Hepatocyte (in vitro differentiated cells): ENCODE measurements around the gene SEMA5A. TPM values are rescaled to one million over a fixed set of nuclear protein-coding genes. Genes with fewer than 3 reads are reported as not detected.

Source experiments
- DNase-seq: peaks from one replicate; pipeline ENCODE4 v3.0.0-alpha.2; 2016; ENCODE audit warnings: low spot score
- H2AFZ ChIP-seq: fragments of 200-600 bp; sonication (generic); 2 replicates; pipeline ENCODE4 v1.6.0; 2016; ENCODE audit warnings: antibody characterized with exemption, mild to moderate bottlenecking
- H3K27ac ChIP-seq: fragments of 200-600 bp; sonication (generic); 2 replicates; pipeline ENCODE4 v1.5.1; 2016; ENCODE audit warnings: mild to moderate bottlenecking
- H3K27me3 ChIP-seq: fragments of 200-600 bp; sonication (generic); 2 replicates; pipeline ENCODE4 v1.6.1; 2016
- H3K36me3 ChIP-seq: fragments of 200-600 bp; sonication (generic); replicated peaks from 2 replicates; pipeline ENCODE4 v1.5.1; 2016; ENCODE audit warnings: low read depth; ENCODE audit not compliant: insufficient read depth
- H3K4me1 ChIP-seq: fragments of 200-600 bp; sonication (generic); 2 replicates; pipeline ENCODE4 v1.5.1; 2016; ENCODE audit warnings: mild to moderate bottlenecking, moderate library complexity; ENCODE audit not compliant: insufficient read depth
- H3K4me2 ChIP-seq: fragments of 200-600 bp; sonication (generic); 2 replicates; pipeline ENCODE4 v1.6.0; 2016
- H3K4me3 ChIP-seq: fragments of 200-600 bp; sonication (generic); 2 replicates; pipeline ENCODE4 v1.5.1; 2016; ENCODE audit warnings: mild to moderate bottlenecking
- H3K79me2 ChIP-seq: fragments of 200-600 bp; sonication (generic); 2 replicates; pipeline ENCODE4 v1.6.0; 2017; ENCODE audit warnings: mild to moderate bottlenecking
- H3K9me2 ChIP-seq: fragments of 200-600 bp; sonication (generic); replicated peaks from 2 replicates; pipeline ENCODE4 v1.6.0; 2017; ENCODE audit warnings: mild to moderate bottlenecking; ENCODE audit not compliant: insufficient read depth
- H3K9me3 ChIP-seq: fragments of 200-600 bp; sonication (generic); 2 replicates; pipeline ENCODE4 v1.5.1; 2016; ENCODE audit warnings: low read depth, mild to moderate bottlenecking
- H4K20me1 ChIP-seq: fragments of 200-600 bp; sonication (generic); 2 replicates; pipeline ENCODE4 v1.6.0; 2016; ENCODE audit warnings: mild to moderate bottlenecking; ENCODE audit not compliant: insufficient read depth, poor library complexity, severe bottlenecking
- CTCF ChIP-seq: fragments of 200-600 bp; sonication (generic); IDR thresholded peaks from 2 replicates; pipeline ENCODE4 v1.5.1; 2016; ENCODE audit warnings: antibody characterized with exemption, mild to moderate bottlenecking; ENCODE audit not compliant: poor library complexity
- EZH2 ChIP-seq: fragments of 200-600 bp; sonication (generic); IDR thresholded peaks from 2 replicates; pipeline ENCODE4 v1.6.1; 2016; ENCODE audit warnings: antibody characterized with exemption, mild to moderate bottlenecking, borderline replicate concordance
- EZH2phosphoT487 ChIP-seq: fragments of 200-600 bp; sonication (generic); IDR thresholded peaks from one replicate; pipeline ENCODE4 v1.6.1; 2018; ENCODE audit warnings: antibody characterized with exemption, mild to moderate bottlenecking, low read depth, moderate library complexity; ENCODE audit not compliant: unreplicated experiment, severe bottlenecking
- WGBS: methylation state at CpG from one replicate; pipeline ENCODE4 v1.1.6; 2016; ENCODE audit warnings: low lambda C conversion rate; ENCODE audit errors: missing lambda C conversion rate; 5-methylcytosine and 5-hydroxymethylcytosine counted together
- polyA plus RNA-seq: library from polyadenylated mRNA; unstranded; fragments of >200 nt; fragmentation: Nextera tagmentation; extraction: Ambion mirVana; gene quantifications from 2 replicates; pipeline ENCODE4 v1.2.1, GENCODE V29; 2016
- total RNA-seq: library from RNA; depleted of rRNA; stranded (reverse); fragments of >200 nt; gene quantifications from 2 replicates; pipeline ENCODE4 v1.2.3, GENCODE V29; 2014

Gene SEMA5A
- total and polyA plus RNA-seq, 2 experiments from 2014 or later, result 10.7 to 21.7 TPM

GRCh38 chr5:9284781-9285307 is 261.0 kb downstream of the SEMA5A start:
- WGBS, result 47% methylated on average over 3 of the region's 3 CpGs
- Histone ChIP-seq H3K4me1 (peaks cover 6% of the 10 kb centered on the region), H4K20me1 (no peaks in the 10 kb centered on the region), H3K9me3 (no peaks in the 10 kb centered on the region), H3K36me3 (no peaks in the 10 kb centered on the region), H3K4me3 (no peak overlapping the region), H3K79me2 (no peaks in the 10 kb centered on the region), H3K4me2 (peak overlapping the region; percentile 29), H3K27ac (peak overlapping the region; percentile 67), H3K9me2 (no peaks in the 10 kb centered on the region), H2AFZ (no peak overlapping the region), H3K27me3 (no peaks in the 10 kb centered on the region)
- TF ChIP-seq CTCF, result no peak
- TF ChIP-seq EZH2phosphoT487, result no peak
- no peak for TF ChIP-seq EZH2
- no peak for DNase-seq

- Histone ChIP-seq H3K9me3 (no peaks in the 10 kb centered on the region), H3K4me1 (peaks cover 6% of the 10 kb centered on the region), H2AFZ (no peak overlapping the region), H3K27ac (peak overlapping the region; percentile 67), H3K4me3 (no peak overlapping the region), H3K4me2 (peak overlapping the region; percentile 1), H3K36me3 (no peaks in the 10 kb centered on the region), H3K79me2 (no peaks in the 10 kb centered on the region), H4K20me1 (no peaks in the 10 kb centered on the region), H3K27me3 (no peaks in the 10 kb centered on the region), H3K9me2 (no peaks in the 10 kb centered on the region)
- DNase-seq, result no peak
- no peak for TF ChIP-seq EZH2
- TF ChIP-seq CTCF, result no peak
- no peak for TF ChIP-seq EZH2phosphoT487
- 52% methylated on average over 1 of the region's 1 CpG for WGBS
These were observed 261.6 kb downstream of the SEMA5A start for GRCh38 chr5:9284272-9284671.

- H2AFZ ChIP-seq, result no peak overlapping the region
- no peak overlapping the region for H3K4me3 ChIP-seq
- H3K27ac ChIP-seq, result no peak overlapping the region
- no peaks in the 10 kb centered on the region for H3K9me2 ChIP-seq
- no peak overlapping the region for H3K4me2 ChIP-seq
- no peaks in the 10 kb centered on the region for H3K36me3 ChIP-seq
- no peaks in the 10 kb centered on the region for H4K20me1 ChIP-seq
- TF ChIP-seq CTCF (no peak), EZH2phosphoT487 (no peak), EZH2 (no peak)
- WGBS, result 96% methylated on average over 1 of the region's 1 CpG
- no peaks in the 10 kb centered on the region for H3K79me2 ChIP-seq
- DNase-seq, result no peak
- no peaks in the 10 kb centered on the region for H3K9me3 ChIP-seq
- peaks cover 6% of the 10 kb centered on the region for H3K4me1 ChIP-seq
- H3K27me3 ChIP-seq, result no peaks in the 10 kb centered on the region
These were observed 262.4 kb downstream of the SEMA5A start for GRCh38 chr5:9283473-9283872.
